DOHH2 (cell line): ENCODE results near the gene SLCO3A1.

Source experiments
- CTCF ChIP-seq: fragments of 200-600 bp; sonication (generic); IDR thresholded peaks from one replicate; pipeline ENCODE4 v1.5.1; 2014; ENCODE audit warnings: antibody characterized with exemption, mild to moderate bottlenecking, low read depth, low read length; ENCODE audit not compliant: poor library complexity, severe bottlenecking
- EZH2phosphoT487 ChIP-seq: fragments of 200-600 bp; sonication (generic); IDR thresholded peaks from 2 replicates; pipeline ENCODE4 v1.6.1; 2017; ENCODE audit warnings: borderline replicate concordance, mild to moderate bottlenecking, antibody characterized with exemption, low read length, moderate library complexity, mixed read lengths

- TF ChIP-seq CTCF, result no peak
- TF ChIP-seq EZH2phosphoT487, result no peak
Measured at GRCh38 chr15:91939403-91939831, 85.9 kb downstream of the SLCO3A1 start.
